HCT116 (cell line): ENCODE results near the gene BMX. TPM values are rescaled to one million over a fixed set of nuclear protein-coding genes. Genes with fewer than 3 reads are reported as not detected.

Experiments used
- ATAC-seq: fragments of 200-7000 bp; cut with Tn5 transposase; 2 replicates; pipeline ENCODE4 v1.9.1; 2020; ENCODE audit warnings: mild to moderate bottlenecking, moderate library complexity
- BruUV-seq: library from RNA; stranded (reverse); fragments of 400-500 nt; replicated peaks from 2 replicates; lab custom pipeline; 2021; lab: Mats Ljungman, UMichigan
- CTCF ChIA-PET: fragments of 300-600 bp; sonication (Branson Sonifier 250); formaldehyde crosslinking; loops from one replicate; lab custom pipeline; 2021; ENCODE audit warnings: antibody characterized with exemption; lab: Charles Lee
- POLR2A ChIA-PET: fragments of 300-600, 350-600 bp; sonication (Branson Sonifier 250); formaldehyde crosslinking; loops from one replicate; lab custom pipeline; 2021; ENCODE audit warnings: antibody characterized with exemption; lab: Charles Lee
- RAD21 ChIA-PET, 2 experiments: fragments of 300-600 bp; sonication (Branson Sonifier 250); formaldehyde crosslinking; loops; one replicate each; lab custom pipeline; 2023; ENCODE audit warnings: low total read pairs in 2 of 2; ENCODE audit not compliant: uncharacterized antibody in 2 of 2, unreplicated experiment in 2 of 2, low non-redundant PET in 1 of 2; lab: Charles Lee
- DNase-seq: peaks from one replicate; pipeline ENCODE4 v3.0.0-alpha.2; 2010; ENCODE audit warnings: low read depth, low spot score
- H2AFZ ChIP-seq: fragments of 200-600 bp; shearing (Covaris generic), sonication (generic); 2 replicates; pipeline ENCODE4 v1.6.1; 2017; ENCODE audit warnings: low read depth, mixed run types, mixed read lengths, antibody characterized with exemption, low read length; ENCODE audit not compliant: poor library complexity, severe bottlenecking
- H3K27ac ChIP-seq: 2 replicates; pipeline ENCODE4 v1.5.1; 2012; ENCODE audit warnings: low read depth, low read length
- H3K27me3 ChIP-seq: fragments of 200-600 bp; sonication (generic); 2 replicates; pipeline ENCODE4 v1.6.1; 2016; ENCODE audit warnings: mixed run types, low read length, mixed read lengths; ENCODE audit not compliant: insufficient read depth
- H3K36me3 ChIP-seq, 2 experiments: fragments of 200-500 bp in 1 of 2; fragments of 200-600 bp in 1 of 2; sonication (Bioruptor generic) in 1 of 2; sonication (generic) in 1 of 2; 2 replicates each; pipeline versions ENCODE4 v1.5.1 to v1.6.1; 2014 to 2016; ENCODE audit warnings: low read length in 2 of 2, inconsistent platforms in 1 of 2, mixed read lengths in 1 of 2, mixed run types in 1 of 2; ENCODE audit not compliant: insufficient read depth in 2 of 2, control insufficient read depth in 1 of 2
- H3K4me1 ChIP-seq, 2 experiments: fragments of 200-600 bp in 1 of 2; sonication (generic) in 1 of 2; 2 replicates each; pipeline versions ENCODE4 v1.5.1 to v1.6.1; 2012 to 2017; ENCODE audit warnings: low read length in 2 of 2, inconsistent platforms in 1 of 2, mild to moderate bottlenecking in 1 of 2, mixed read lengths in 1 of 2, mixed run types in 1 of 2, moderate library complexity in 1 of 2; ENCODE audit not compliant: insufficient read depth in 2 of 2, control insufficient read depth in 1 of 2
- H3K4me2 ChIP-seq: fragments of 200-600 bp; sonication (generic); 2 replicates; pipeline ENCODE4 v1.6.1; 2017; ENCODE audit warnings: mixed run types, low read length, mixed read lengths
- H3K4me3 ChIP-seq, 2 experiments: fragments of 200-600 bp in 1 of 2; sonication (generic) in 1 of 2; replicated peaks in 1 of 2; 2 replicates each; pipeline ENCODE4 v1.5.1; 2011 to 2016; ENCODE audit warnings: low read length in 2 of 2, control low read depth in 1 of 2, low read depth in 1 of 2, mild to moderate bottlenecking in 1 of 2, mixed read lengths in 1 of 2, mixed run types in 1 of 2
- H3K79me2 ChIP-seq: fragments of 200-600 bp; sonication (generic); 2 replicates; pipeline ENCODE4 v1.6.1; 2017; ENCODE audit warnings: mild to moderate bottlenecking, mixed run types, low read length, moderate library complexity, mixed read lengths; ENCODE audit not compliant: insufficient read depth
- H3K9ac ChIP-seq: fragments of 200-600 bp; sonication (generic); 2 replicates; pipeline ENCODE4 v1.6.1; 2016; ENCODE audit warnings: low read length, mixed read lengths
- H3K9me2 ChIP-seq: fragments of 200-600 bp; sonication (generic), shearing (Covaris generic); 2 replicates; pipeline ENCODE4 v1.6.1; 2017; ENCODE audit warnings: mixed run types, mild to moderate bottlenecking, moderate library complexity; ENCODE audit not compliant: insufficient read depth
- H3K9me3 ChIP-seq, 2 experiments: fragments of 200-500 bp in 1 of 2; fragments of 200-600 bp in 1 of 2; sonication (Bioruptor generic) in 1 of 2; sonication (generic) in 1 of 2; 2 replicates each; pipeline ENCODE4 v1.6.1; 2014 to 2017; ENCODE audit warnings: low read length in 2 of 2, mixed read lengths in 2 of 2, inconsistent platforms in 1 of 2, low read depth in 1 of 2, mild to moderate bottlenecking in 1 of 2, mixed run types in 1 of 2, moderate library complexity in 1 of 2; ENCODE audit not compliant: control insufficient read depth in 1 of 2, insufficient read depth in 1 of 2
- H4K20me1 ChIP-seq: fragments of 200-600 bp; sonication (generic), shearing (Covaris generic); 2 replicates; pipeline ENCODE4 v1.6.1; 2017; ENCODE audit warnings: mixed run types, mild to moderate bottlenecking, moderate library complexity; ENCODE audit not compliant: insufficient read depth
- ATF3 ChIP-seq: IDR thresholded peaks from 2 replicates; pipeline ENCODE4 v1.6.1; 2012
- CBX3 ChIP-seq: IDR thresholded peaks from 2 replicates; pipeline ENCODE4 v1.6.1; 2012; ENCODE audit warnings: low read depth
- CEBPB ChIP-seq: IDR thresholded peaks from 2 replicates; pipeline ENCODE4 v1.6.1; 2012; ENCODE audit warnings: low read depth
- CTCF ChIP-seq, 3 experiments: fragments of 200-600 bp in 1 of 3; sonication (generic) in 1 of 3; IDR thresholded peaks in 2 of 3; conservative IDR thresholded peaks in 1 of 3; 2 replicates each; pipeline ENCODE4 v1.5.1; 2012 to 2017; ENCODE audit warnings: low read depth in 2 of 3, low read length in 2 of 3, antibody characterized with exemption in 1 of 3, borderline replicate concordance in 1 of 3, control low read depth in 1 of 3, mild to moderate bottlenecking in 1 of 3, mixed read lengths in 1 of 3, mixed run types in 1 of 3, moderate library complexity in 1 of 3; ENCODE audit not compliant: insufficient read depth in 1 of 3
- EGR1 ChIP-seq: IDR thresholded peaks from 2 replicates; pipeline ENCODE4 v1.6.1; 2012; ENCODE audit warnings: low read depth
- ELF1 ChIP-seq: IDR thresholded peaks from 2 replicates; pipeline ENCODE4 v1.6.1; 2012; ENCODE audit warnings: low read depth, borderline replicate concordance
- EZH2phosphoT487 ChIP-seq: fragments of 200-600 bp; IDR thresholded peaks from 2 replicates; pipeline ENCODE4 v1.6.1; 2018; ENCODE audit warnings: antibody characterized with exemption, borderline replicate concordance
- JUND ChIP-seq: IDR thresholded peaks from 2 replicates; pipeline ENCODE4 v1.6.1; 2012
- MAX ChIP-seq: IDR thresholded peaks from 2 replicates; pipeline ENCODE4 v1.6.1; 2012
- POLR2A ChIP-seq: IDR thresholded peaks from 2 replicates; pipeline ENCODE4 v1.7.0; 2011; ENCODE audit warnings: borderline replicate concordance; ENCODE audit not compliant: insufficient read depth, insufficient read length; ENCODE audit errors: extremely low read depth
- POLR2AphosphoS5 ChIP-seq: IDR thresholded peaks from 2 replicates; pipeline ENCODE4 v1.6.1; 2011; ENCODE audit warnings: mild to moderate bottlenecking, low read depth, low read length, moderate library complexity
- RAD21 ChIP-seq: IDR thresholded peaks from 2 replicates; pipeline ENCODE4 v1.6.1; 2012; ENCODE audit warnings: low read depth, mild to moderate bottlenecking
- SP1 ChIP-seq: IDR thresholded peaks from 2 replicates; pipeline ENCODE4 v1.6.1; 2012; ENCODE audit warnings: low read depth
- SRF ChIP-seq: IDR thresholded peaks from 2 replicates; pipeline ENCODE4 v1.6.1; 2012; ENCODE audit warnings: low read depth
- TCF7L2 ChIP-seq: IDR thresholded peaks from 2 replicates; pipeline ENCODE4 v1.7.0; 2011; ENCODE audit warnings: borderline replicate concordance, inconsistent platforms; ENCODE audit not compliant: insufficient read depth, insufficient read length; ENCODE audit errors: extremely low read depth
- ZBTB33 ChIP-seq: IDR thresholded peaks from 2 replicates; pipeline ENCODE4 v1.6.1; 2011; ENCODE audit warnings: mild to moderate bottlenecking, low read length, moderate library complexity; ENCODE audit not compliant: insufficient replicate concordance; ENCODE audit errors: extremely low read depth
- intact Hi-C: fragments of 100-400 bp; cut with micrococcal nuclease; formaldehyde crosslinking; loops from 2 replicates; pipeline ENCODE4 v1.10.0; 2022
- total RNA-seq: library from RNA; stranded (reverse); gene quantifications from one replicate; pipeline ENCODE4 v1.2.1, GENCODE V29; 2021; ENCODE audit not compliant: unreplicated experiment

Gene BMX
- total RNA-seq, 1 experiment from 2014 or later: not detected

- H3K9me3 ChIP-seq: no peaks in the 10 kb centered on the region
- ChIA-PET CTCF (no interaction called here), POLR2A (no interaction called here), RAD21 (no interaction called here)
- TF ChIP-seq SRF (no peak), EGR1 (no peak), TCF7L2 (no peak), POLR2AphosphoS5 (no peak), CEBPB (no peak), ATF3 (no peak)
- H4K20me1 ChIP-seq: no peaks in the 10 kb centered on the region
- no peak overlapping the region for H3K27ac ChIP-seq
- ATAC-seq (no peak), DNase-seq (no peak)
- H3K9ac ChIP-seq: no peak overlapping the region
- H3K4me2 ChIP-seq: no peak overlapping the region
- BruUV-seq: no TSS peak
- no peaks in the 10 kb centered on the region for H3K36me3 ChIP-seq
- H2AFZ ChIP-seq: no peak overlapping the region
- H3K79me2 ChIP-seq: no peaks in the 10 kb centered on the region
- H3K27me3 ChIP-seq: no peaks in the 10 kb centered on the region
- no peak overlapping the region for H3K4me3 ChIP-seq
- intact Hi-C loops: no loop called here
- H3K4me1 ChIP-seq: no peaks in the 10 kb centered on the region
- H3K9me2 ChIP-seq: no peaks in the 10 kb centered on the region
Measured at GRCh38 chrX:15547356-15547755, 46.7 kb downstream of the BMX start.

- no peak overlapping the region for H3K9ac ChIP-seq
- ATAC-seq: no peak
- no peaks in the 10 kb centered on the region for H4K20me1 ChIP-seq
- no peaks in the 10 kb centered on the region for H3K36me3 ChIP-seq
- no peaks in the 10 kb centered on the region for H3K4me1 ChIP-seq
- no peak overlapping the region for H3K27ac ChIP-seq
- H3K79me2 ChIP-seq: no peaks in the 10 kb centered on the region
- BruUV-seq: no TSS peak
- DNase-seq: no peak
- H3K4me3 ChIP-seq: no peak overlapping the region
- ChIA-PET RAD21 (no interaction called here), POLR2A (no interaction called here), CTCF (no interaction called here)
- no peaks in the 10 kb centered on the region for H3K27me3 ChIP-seq
- H2AFZ ChIP-seq: no peak overlapping the region
- no peaks in the 10 kb centered on the region for H3K9me3 ChIP-seq
- no peak overlapping the region for H3K4me2 ChIP-seq
- intact Hi-C loops: no loop called here
- H3K9me2 ChIP-seq: no peaks in the 10 kb centered on the region
- no peak for TF ChIP-seq CTCF (IDR thresholded peaks at IDR 0.05 in 2 of 3, conservative IDR thresholded peaks at IDR 0.05 in 1 of 3; ENCODE audit: borderline replicate concordance in 1 of 3, insufficient read depth in 1 of 3, low read depth in 2 of 3, low read length in 2 of 3)
- TF ChIP-seq TCF7L2: no peak
- no peak for TF ChIP-seq CBX3
- TF ChIP-seq ZBTB33: no peak
- TF ChIP-seq SRF: no peak
- no peak for TF ChIP-seq SP1
- no peak for TF ChIP-seq POLR2A
- no peak for TF ChIP-seq EZH2phosphoT487
- no peak for TF ChIP-seq CEBPB
- no peak for TF ChIP-seq MAX
- no peak for TF ChIP-seq ELF1
- no peak for TF ChIP-seq RAD21
- no peak for TF ChIP-seq JUND
Measured at GRCh38 chrX:15549189-15550012, 48.8 kb downstream of the BMX start.
